OCI-LY1 (cell line): ENCODE results near the gene PCGF3.

Source experiments
- EZH2 ChIP-seq: fragments of 200-600 bp; sonication (generic), shearing (Covaris generic); IDR thresholded peaks from 2 replicates; pipeline ENCODE4 v1.8.0; 2017; ENCODE audit warnings: borderline replicate concordance, mixed run types, mild to moderate bottlenecking, antibody characterized with exemption, low read length, moderate library complexity, mixed read lengths
- TF ChIP-seq, protein P1 (sequence below): fragments of 200-600 bp; sonication (generic), shearing (Covaris generic); IDR thresholded peaks from 2 replicates; pipeline ENCODE4 v1.5.1; 2017; ENCODE audit warnings: mild to moderate bottlenecking, antibody characterized with exemption, low read length, moderate library complexity, mixed read lengths

DNA sequence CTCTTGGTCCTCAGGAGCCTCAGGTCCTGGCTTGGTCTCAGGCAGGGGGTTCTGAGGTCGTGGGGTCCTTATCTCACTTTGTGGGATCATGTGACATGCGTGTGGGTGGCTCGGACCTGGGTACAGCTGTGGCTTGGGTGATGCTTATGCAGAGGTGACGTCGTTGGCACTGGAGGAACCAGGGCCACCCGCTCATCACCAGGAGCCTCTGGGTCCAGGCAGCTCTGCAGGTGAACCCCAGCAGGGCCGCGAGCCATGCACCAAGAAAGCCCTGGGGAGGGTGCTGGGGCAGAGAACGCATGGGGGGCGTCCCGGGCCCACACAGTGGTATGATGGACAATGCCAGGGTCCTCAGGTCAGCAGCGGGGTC, 40.3 kb upstream of the PCGF3 start:
- TF ChIP-seq EZH2 = no peak
- TF ChIP-seq, protein P1, sequence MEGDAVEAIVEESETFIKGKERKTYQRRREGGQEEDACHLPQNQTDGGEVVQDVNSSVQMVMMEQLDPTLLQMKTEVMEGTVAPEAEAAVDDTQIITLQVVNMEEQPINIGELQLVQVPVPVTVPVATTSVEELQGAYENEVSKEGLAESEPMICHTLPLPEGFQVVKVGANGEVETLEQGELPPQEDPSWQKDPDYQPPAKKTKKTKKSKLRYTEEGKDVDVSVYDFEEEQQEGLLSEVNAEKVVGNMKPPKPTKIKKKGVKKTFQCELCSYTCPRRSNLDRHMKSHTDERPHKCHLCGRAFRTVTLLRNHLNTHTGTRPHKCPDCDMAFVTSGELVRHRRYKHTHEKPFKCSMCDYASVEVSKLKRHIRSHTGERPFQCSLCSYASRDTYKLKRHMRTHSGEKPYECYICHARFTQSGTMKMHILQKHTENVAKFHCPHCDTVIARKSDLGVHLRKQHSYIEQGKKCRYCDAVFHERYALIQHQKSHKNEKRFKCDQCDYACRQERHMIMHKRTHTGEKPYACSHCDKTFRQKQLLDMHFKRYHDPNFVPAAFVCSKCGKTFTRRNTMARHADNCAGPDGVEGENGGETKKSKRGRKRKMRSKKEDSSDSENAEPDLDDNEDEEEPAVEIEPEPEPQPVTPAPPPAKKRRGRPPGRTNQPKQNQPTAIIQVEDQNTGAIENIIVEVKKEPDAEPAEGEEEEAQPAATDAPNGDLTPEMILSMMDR = no peak
